A549 (cell line): ENCODE measurements around the gene APCDD1L. TPM values are rescaled to one million over a fixed set of nuclear protein-coding genes. Genes with fewer than 3 reads are reported as not detected.

Source experiments
- ATAC-seq, 2 experiments: fragments of 200-7000 bp in 1 of 2; fragments of >200 bp in 1 of 2; cut with Nextera tagmentation in 1 of 2; cut with Tn5 transposase in 1 of 2; 3 replicates each; pipeline versions ENCODE4 v1.8.0 to v1.9.1; 2018 to 2020; ENCODE audit warnings: mild to moderate bottlenecking in 1 of 2, moderate library complexity in 1 of 2
- CTCF ChIA-PET: fragments of 300-600 bp; sonication (Branson Sonifier 250); formaldehyde crosslinking; extraction: SDS; loops from one replicate; lab custom pipeline; 2021; ENCODE audit warnings: antibody characterized with exemption, inconsistent platforms; lab: Yijun Ruan, JAX
- POLR2A ChIA-PET: fragments of 350-600 bp; formaldehyde crosslinking; extraction: SDS; loops from one replicate; lab custom pipeline; 2021; ENCODE audit warnings: antibody characterized with exemption, inconsistent platforms; lab: Yijun Ruan, JAX
- DNase-seq, 2 experiments: peaks; one replicate each; pipeline versions ENCODE4 v3.0.0 to v3.0.0-alpha.2; 2011 to 2016; ENCODE audit warnings: low read depth in 1 of 2, low spot score in 1 of 2
- FAIRE-seq: peaks from 2 replicates; lab custom pipeline; 2011; peaks lifted over from hg19 to GRCh38; lab: Jason Lieb, UNC
- H3K27ac ChIP-seq, 2 experiments: fragments of >200 bp; sonication (Bioruptor Twin); formaldehyde crosslinking; 3 replicates each; pipeline ENCODE4 v1.5.1; 2016 to 2017
- H3K4me1 ChIP-seq: fragments of >200 bp; sonication (Bioruptor Twin); formaldehyde crosslinking; 3 replicates; pipeline ENCODE4 v1.6.1; 2016
- H3K4me2 ChIP-seq: fragments of >200 bp; sonication (Bioruptor Twin); formaldehyde crosslinking; 3 replicates; pipeline ENCODE4 v1.6.1; 2016
- H3K4me3 ChIP-seq: fragments of >200 bp; sonication (Bioruptor Twin); formaldehyde crosslinking; 3 replicates; pipeline ENCODE4 v1.5.1; 2016
- H3K9me3 ChIP-seq: fragments of >200 bp; sonication (Bioruptor Twin); formaldehyde crosslinking; 3 replicates; pipeline ENCODE4 v1.6.1; 2016
- CEBPB ChIP-seq, 2 experiments: fragments of >200 bp in 1 of 2; sonication (Bioruptor Twin) in 1 of 2; formaldehyde crosslinking in 1 of 2; IDR thresholded peaks; 2 replicates each; pipeline ENCODE4 v1.6.1; 2012 to 2016
- CHD2 ChIP-seq: fragments of 150-350 bp; IDR thresholded peaks from 2 replicates; pipeline ENCODE4 v1.6.1; 2014; ENCODE audit warnings: low read length; ENCODE audit not compliant: partially characterized antibody
- EHF ChIP-seq: fragments of 250-450 bp; sonication (Bioruptor Pico); IDR thresholded peaks from 2 replicates; pipeline ENCODE4 v1.5.0; 2020; ENCODE audit warnings: mild to moderate bottlenecking
- EHMT2 ChIP-seq: fragments of 200-600 bp; sonication (generic); IDR thresholded peaks from 2 replicates; pipeline ENCODE4 v1.6.1; 2016; ENCODE audit warnings: antibody characterized with exemption, low read depth, mild to moderate bottlenecking, moderate library complexity
- ESRRA ChIP-seq: fragments of 150-350 bp; IDR thresholded peaks from 2 replicates; pipeline ENCODE4 v1.6.1; 2014; ENCODE audit warnings: mild to moderate bottlenecking, low read length, borderline replicate concordance
- FOSB ChIP-seq: fragments of 250-450 bp; sonication (Bioruptor Pico); IDR thresholded peaks from 2 replicates; pipeline ENCODE4 v1.5.0; 2020; ENCODE audit warnings: mild to moderate bottlenecking, moderate library complexity
- FOXS1 ChIP-seq: fragments of 250-450 bp; sonication (Bioruptor Pico); IDR thresholded peaks from 2 replicates; pipeline ENCODE4 v1.5.0; 2020; ENCODE audit warnings: mild to moderate bottlenecking, moderate library complexity
- GATA3 ChIP-seq: IDR thresholded peaks from 2 replicates; pipeline ENCODE4 v1.6.1; 2012; ENCODE audit warnings: borderline replicate concordance
- HOXB13 ChIP-seq: fragments of 250-450 bp; sonication (Bioruptor Pico); IDR thresholded peaks from 2 replicates; pipeline ENCODE4 v1.5.0; 2020; ENCODE audit warnings: low read depth, mild to moderate bottlenecking, moderate library complexity
- HOXB5 ChIP-seq: fragments of 250-450 bp; sonication (Bioruptor Pico); IDR thresholded peaks from 2 replicates; pipeline ENCODE4 v1.5.0; 2020; ENCODE audit warnings: mild to moderate bottlenecking, moderate library complexity
- JUN ChIP-seq, 2 experiments: fragments of >200 bp; sonication (Bioruptor Twin); formaldehyde crosslinking; IDR thresholded peaks; 2 replicates in 1 of 2; 3 replicates in 1 of 2; pipeline ENCODE4 v1.6.1; 2016 to 2017
- KDM5A ChIP-seq: fragments of 200-600 bp; sonication (generic); IDR thresholded peaks from 2 replicates; pipeline ENCODE4 v1.6.1; 2016; ENCODE audit warnings: antibody characterized with exemption, mild to moderate bottlenecking
- MYC ChIP-seq: IDR thresholded peaks from 2 replicates; pipeline ENCODE4 v1.6.1; 2012; ENCODE audit warnings: mild to moderate bottlenecking, inconsistent platforms, low read length, improper control_type of control experiment, borderline replicate concordance
- NFE2L2 ChIP-seq: fragments of 150-350 bp; conservative IDR thresholded peaks from 2 replicates; pipeline ENCODE4 v1.6.1; 2014; ENCODE audit warnings: low read length
- NPAS2 ChIP-seq: fragments of 250-450 bp; sonication (Bioruptor Pico); IDR thresholded peaks from 2 replicates; pipeline ENCODE4 v1.8.0; 2022; ENCODE audit warnings: mild to moderate bottlenecking, moderate library complexity, borderline replicate concordance
- NR3C1 ChIP-seq: fragments of >200 bp; sonication (Bioruptor Twin); formaldehyde crosslinking; IDR thresholded peaks from 3 replicates; pipeline ENCODE4 v1.6.1; 2017
- PHF8 ChIP-seq: fragments of 200-600 bp; sonication (generic); IDR thresholded peaks from 2 replicates; pipeline ENCODE4 v1.6.1; 2016; ENCODE audit warnings: low read depth, mild to moderate bottlenecking, antibody characterized with exemption, moderate library complexity, borderline replicate concordance
- POLR2AphosphoS2 ChIP-seq: conservative IDR thresholded peaks from 2 replicates; pipeline ENCODE4 v1.6.1; 2012; ENCODE audit warnings: low read length, improper control_type of control experiment, inconsistent platforms
- RARB ChIP-seq: fragments of 250-450 bp; sonication (Bioruptor Pico); IDR thresholded peaks from 2 replicates; pipeline ENCODE4 v1.8.0; 2021; ENCODE audit warnings: mild to moderate bottlenecking, moderate library complexity
- RCOR1 ChIP-seq: fragments of 150-350 bp; IDR thresholded peaks from 2 replicates; pipeline ENCODE4 v1.6.1; 2014; ENCODE audit warnings: antibody characterized with exemption, low read length, low read depth
- SREBF2 ChIP-seq: fragments of 450-650 bp; IDR thresholded peaks from 2 replicates; pipeline ENCODE4 v1.6.1; 2014; ENCODE audit warnings: mild to moderate bottlenecking, moderate library complexity
- WGBS: methylation state at CpG from one replicate; pipeline ENCODE4 v1.1.6; 2017; ENCODE audit errors: missing lambda C conversion rate; 5-methylcytosine and 5-hydroxymethylcytosine counted together
- polyA plus RNA-seq, 4 experiments: library from polyadenylated mRNA; depleted of rRNA in 3 of 4; stranded (reverse); fragments of >200 nt; fragmentation: RNase III in 1 of 4; extraction: RNeasy Plus Mini Kit Qiagen cat#74134 plus additional on column Dnase treatment in 1 of 4; gene quantifications; 2 replicates in 3 of 4; 3 replicates in 1 of 4; pipeline ENCODE4 v1.2.3, GENCODE V29; 2011 to 2017
- TF ChIP-seq, protein P1 (sequence below): fragments of 250-450 bp; sonication (Bioruptor Pico); IDR thresholded peaks from 2 replicates; pipeline ENCODE4 v1.5.0; 2020; ENCODE audit warnings: low read depth, mild to moderate bottlenecking, moderate library complexity
- TF ChIP-seq, protein P2 (sequence below): fragments of 450-650 bp; IDR thresholded peaks from 2 replicates; pipeline ENCODE4 v1.6.1; 2014; ENCODE audit warnings: antibody characterized with exemption
- TF ChIP-seq, protein P3 (sequence below): IDR thresholded peaks from 2 replicates; pipeline ENCODE4 v1.6.1; 2012; ENCODE audit warnings: low read depth, borderline replicate concordance
- TF ChIP-seq, protein P4 (sequence below): fragments of >200 bp; sonication (Bioruptor Twin); formaldehyde crosslinking; IDR thresholded peaks from 3 replicates; pipeline ENCODE4 v1.5.1; 2016

The APCDD1L gene
- polyA plus RNA-seq, 2 of the 4 experiments (the other 2 are of a cell fraction): not detected

DNA sequence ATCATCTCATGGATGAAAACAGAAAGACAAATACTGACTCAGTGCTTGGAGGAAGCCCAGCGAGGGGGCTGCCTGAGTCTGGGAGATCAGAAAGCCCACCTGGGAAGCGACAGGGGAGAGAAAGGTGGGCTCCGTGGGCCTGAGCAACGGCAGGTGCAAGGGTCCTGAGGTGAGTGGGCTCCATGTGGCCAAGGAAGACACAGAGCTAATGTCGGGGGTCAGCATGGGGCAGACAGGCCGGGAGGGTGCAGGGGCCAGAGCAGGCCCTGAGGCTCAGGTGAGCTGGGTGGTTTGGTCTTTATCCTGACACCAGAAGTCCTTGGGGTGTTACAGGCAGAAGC is 18.8 kb downstream of the APCDD1L start:
- Histone ChIP-seq H3K4me3 (no peak overlapping the region), H3K27ac (no peak overlapping the region), H3K4me2 (no peak overlapping the region), H3K4me1 (no peaks in the 10 kb centered on the region), H3K9me3 (peaks cover 4% of the 10 kb centered on the region; the same call in 1 of the 3 replicates)
- ChIA-PET CTCF (no interaction called here), POLR2A (no interaction called here)
- DNase-seq (no peak), ATAC-seq (no peak)
- WGBS: 48% methylated on average over 6 of the region's 6 CpGs
- TF ChIP-seq GATA3 (no peak), POLR2AphosphoS2 (no peak), HOXB5 (CRISPR knock-in tag) (no peak), HOXB13 (CRISPR knock-in tag) (no peak), KDM5A (no peak), CEBPB (IDR thresholded peaks at IDR 0.05) (no peak), EHF (no peak), RCOR1 (no peak), MYC (no peak), EHMT2 (no peak), RARB (CRISPR knock-in tag) (no peak), FOXS1 (CRISPR knock-in tag) (no peak)
- TF ChIP-seq, protein P1, sequence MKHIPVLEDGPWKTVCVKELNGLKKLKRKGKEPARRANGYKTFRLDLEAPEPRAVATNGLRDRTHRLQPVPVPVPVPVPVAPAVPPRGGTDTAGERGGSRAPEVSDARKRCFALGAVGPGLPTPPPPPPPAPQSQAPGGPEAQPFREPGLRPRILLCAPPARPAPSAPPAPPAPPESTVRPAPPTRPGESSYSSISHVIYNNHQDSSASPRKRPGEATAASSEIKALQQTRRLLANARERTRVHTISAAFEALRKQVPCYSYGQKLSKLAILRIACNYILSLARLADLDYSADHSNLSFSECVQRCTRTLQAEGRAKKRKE (CRISPR knock-in tag): no peak
- TF ChIP-seq, protein P2, sequence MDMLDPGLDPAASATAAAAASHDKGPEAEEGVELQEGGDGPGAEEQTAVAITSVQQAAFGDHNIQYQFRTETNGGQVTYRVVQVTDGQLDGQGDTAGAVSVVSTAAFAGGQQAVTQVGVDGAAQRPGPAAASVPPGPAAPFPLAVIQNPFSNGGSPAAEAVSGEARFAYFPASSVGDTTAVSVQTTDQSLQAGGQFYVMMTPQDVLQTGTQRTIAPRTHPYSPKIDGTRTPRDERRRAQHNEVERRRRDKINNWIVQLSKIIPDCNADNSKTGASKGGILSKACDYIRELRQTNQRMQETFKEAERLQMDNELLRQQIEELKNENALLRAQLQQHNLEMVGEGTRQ: no peak
- TF ChIP-seq, all 56 proteins: peak for 0
- FAIRE-seq: no peak

DNA sequence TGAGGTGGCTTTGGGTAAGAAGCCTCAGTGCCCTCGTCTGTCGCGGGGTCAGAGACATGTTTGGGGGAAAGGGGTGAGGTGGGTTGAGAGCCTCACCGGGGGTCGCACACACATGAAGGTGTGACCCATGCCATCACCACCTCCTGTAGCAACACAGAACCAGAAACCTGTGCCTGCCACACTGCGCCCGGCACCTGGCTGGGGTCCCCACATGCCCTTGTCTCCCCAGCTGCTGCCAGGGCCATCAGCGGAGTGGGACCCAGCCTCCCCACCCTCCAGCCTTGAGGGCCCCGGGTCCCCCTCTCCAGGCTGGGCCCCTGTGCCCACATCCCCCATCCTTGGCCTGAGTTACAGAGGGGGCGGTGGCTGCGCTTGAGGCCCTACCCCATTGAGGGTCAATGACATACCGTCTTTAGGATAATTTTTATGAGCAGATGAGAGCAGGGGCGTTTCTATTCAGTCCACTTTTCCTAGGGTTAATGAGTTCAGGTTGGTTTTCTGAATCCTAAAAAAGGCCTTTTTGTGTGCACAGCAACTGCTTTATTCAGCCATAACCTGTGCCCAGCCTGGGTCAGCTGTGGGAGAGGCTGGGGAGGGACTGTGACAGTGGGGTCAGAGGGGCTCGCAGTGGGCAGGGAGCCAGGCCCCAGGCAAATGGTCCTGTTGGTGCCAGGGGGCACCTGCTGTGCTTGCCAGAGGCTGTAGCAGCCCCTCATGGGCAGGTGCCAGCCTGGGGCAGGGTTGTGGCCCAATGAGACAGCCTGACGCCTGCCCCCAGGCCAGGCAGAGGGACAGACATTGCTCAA is 19.4 kb downstream of the APCDD1L start:
- FAIRE-seq: no peak
- ATAC-seq: no peak
- TF ChIP-seq POLR2AphosphoS2 (no peak), JUN (IDR thresholded peaks at IDR 0.05) (no peak), CHD2 (no peak), ESRRA (no peak), NR3C1 (no peak), NFE2L2 (no peak), NPAS2 (CRISPR knock-in tag) (no peak), HOXB5 (CRISPR knock-in tag) (no peak), FOSB (CRISPR knock-in tag) (no peak), EHF (no peak), RARB (CRISPR knock-in tag) (no peak), PHF8 (no peak), CEBPB (IDR thresholded peaks at IDR 0.05) (no peak), SREBF2 (no peak)
- TF ChIP-seq, protein P1 (CRISPR knock-in tag): no peak
- TF ChIP-seq, protein P3, sequence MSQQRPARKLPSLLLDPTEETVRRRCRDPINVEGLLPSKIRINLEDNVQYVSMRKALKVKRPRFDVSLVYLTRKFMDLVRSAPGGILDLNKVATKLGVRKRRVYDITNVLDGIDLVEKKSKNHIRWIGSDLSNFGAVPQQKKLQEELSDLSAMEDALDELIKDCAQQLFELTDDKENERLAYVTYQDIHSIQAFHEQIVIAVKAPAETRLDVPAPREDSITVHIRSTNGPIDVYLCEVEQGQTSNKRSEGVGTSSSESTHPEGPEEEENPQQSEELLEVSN: no peak
- TF ChIP-seq, protein P4, sequence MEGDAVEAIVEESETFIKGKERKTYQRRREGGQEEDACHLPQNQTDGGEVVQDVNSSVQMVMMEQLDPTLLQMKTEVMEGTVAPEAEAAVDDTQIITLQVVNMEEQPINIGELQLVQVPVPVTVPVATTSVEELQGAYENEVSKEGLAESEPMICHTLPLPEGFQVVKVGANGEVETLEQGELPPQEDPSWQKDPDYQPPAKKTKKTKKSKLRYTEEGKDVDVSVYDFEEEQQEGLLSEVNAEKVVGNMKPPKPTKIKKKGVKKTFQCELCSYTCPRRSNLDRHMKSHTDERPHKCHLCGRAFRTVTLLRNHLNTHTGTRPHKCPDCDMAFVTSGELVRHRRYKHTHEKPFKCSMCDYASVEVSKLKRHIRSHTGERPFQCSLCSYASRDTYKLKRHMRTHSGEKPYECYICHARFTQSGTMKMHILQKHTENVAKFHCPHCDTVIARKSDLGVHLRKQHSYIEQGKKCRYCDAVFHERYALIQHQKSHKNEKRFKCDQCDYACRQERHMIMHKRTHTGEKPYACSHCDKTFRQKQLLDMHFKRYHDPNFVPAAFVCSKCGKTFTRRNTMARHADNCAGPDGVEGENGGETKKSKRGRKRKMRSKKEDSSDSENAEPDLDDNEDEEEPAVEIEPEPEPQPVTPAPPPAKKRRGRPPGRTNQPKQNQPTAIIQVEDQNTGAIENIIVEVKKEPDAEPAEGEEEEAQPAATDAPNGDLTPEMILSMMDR: no peak
- Histone ChIP-seq H3K9me3 (peaks cover 3% of the 10 kb centered on the region; the same call in 2 of the 3 replicates), H3K4me1 (no peaks in the 10 kb centered on the region), H3K4me2 (no peak overlapping the region), H3K27ac (no peak overlapping the region), H3K4me3 (no peak overlapping the region)
- CTCF ChIA-PET: interaction anchor here (1.2 kb wide), 1 partner anchor 960 kb away, joined by 3 read pairs; no protein-coding TSS in a partner anchor
- POLR2A ChIA-PET: no interaction called here
- no peak for DNase-seq
- 59% methylated on average over 8 of the region's 15 CpGs for WGBS
